ENCODE data around the gene MADD.

Gene MADD

GRCh38 chr11:47269829-47270305, at the start of gene MADD:
TSS of gene MADD (plus strand) at chr11:47270133.
- TF ChIP-seq, protein P1, sequence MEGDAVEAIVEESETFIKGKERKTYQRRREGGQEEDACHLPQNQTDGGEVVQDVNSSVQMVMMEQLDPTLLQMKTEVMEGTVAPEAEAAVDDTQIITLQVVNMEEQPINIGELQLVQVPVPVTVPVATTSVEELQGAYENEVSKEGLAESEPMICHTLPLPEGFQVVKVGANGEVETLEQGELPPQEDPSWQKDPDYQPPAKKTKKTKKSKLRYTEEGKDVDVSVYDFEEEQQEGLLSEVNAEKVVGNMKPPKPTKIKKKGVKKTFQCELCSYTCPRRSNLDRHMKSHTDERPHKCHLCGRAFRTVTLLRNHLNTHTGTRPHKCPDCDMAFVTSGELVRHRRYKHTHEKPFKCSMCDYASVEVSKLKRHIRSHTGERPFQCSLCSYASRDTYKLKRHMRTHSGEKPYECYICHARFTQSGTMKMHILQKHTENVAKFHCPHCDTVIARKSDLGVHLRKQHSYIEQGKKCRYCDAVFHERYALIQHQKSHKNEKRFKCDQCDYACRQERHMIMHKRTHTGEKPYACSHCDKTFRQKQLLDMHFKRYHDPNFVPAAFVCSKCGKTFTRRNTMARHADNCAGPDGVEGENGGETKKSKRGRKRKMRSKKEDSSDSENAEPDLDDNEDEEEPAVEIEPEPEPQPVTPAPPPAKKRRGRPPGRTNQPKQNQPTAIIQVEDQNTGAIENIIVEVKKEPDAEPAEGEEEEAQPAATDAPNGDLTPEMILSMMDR (IDR thresholded peaks at IDR 0.05; ENCODE audit: borderline replicate concordance, insufficient read depth, low read depth, low read length) = no peak
- H3K4me3 ChIP-seq (ENCODE audit: low read depth, low read length) = peak within 1 kb of the TSS; percentile 85

- TF ChIP-seq, protein P1 (IDR thresholded peaks at IDR 0.05; ENCODE audit: borderline replicate concordance, insufficient read depth, low read depth, low read length) = no peak
- H3K4me3 ChIP-seq (ENCODE audit: low read depth, low read length) = no peak overlapping the region
These were observed 49.5 kb upstream of the MADD start for GRCh38 chr11:47220401-47220821.

GRCh38 chr11:47222696-47223095, 47.2 kb upstream of the MADD start:
- H3K4me3 ChIP-seq (ENCODE audit: low read depth, low read length) = no peak overlapping the region
- TF ChIP-seq, protein P1 (IDR thresholded peaks at IDR 0.05; ENCODE audit: borderline replicate concordance, insufficient read depth, low read depth, low read length) = no peak

DNA sequence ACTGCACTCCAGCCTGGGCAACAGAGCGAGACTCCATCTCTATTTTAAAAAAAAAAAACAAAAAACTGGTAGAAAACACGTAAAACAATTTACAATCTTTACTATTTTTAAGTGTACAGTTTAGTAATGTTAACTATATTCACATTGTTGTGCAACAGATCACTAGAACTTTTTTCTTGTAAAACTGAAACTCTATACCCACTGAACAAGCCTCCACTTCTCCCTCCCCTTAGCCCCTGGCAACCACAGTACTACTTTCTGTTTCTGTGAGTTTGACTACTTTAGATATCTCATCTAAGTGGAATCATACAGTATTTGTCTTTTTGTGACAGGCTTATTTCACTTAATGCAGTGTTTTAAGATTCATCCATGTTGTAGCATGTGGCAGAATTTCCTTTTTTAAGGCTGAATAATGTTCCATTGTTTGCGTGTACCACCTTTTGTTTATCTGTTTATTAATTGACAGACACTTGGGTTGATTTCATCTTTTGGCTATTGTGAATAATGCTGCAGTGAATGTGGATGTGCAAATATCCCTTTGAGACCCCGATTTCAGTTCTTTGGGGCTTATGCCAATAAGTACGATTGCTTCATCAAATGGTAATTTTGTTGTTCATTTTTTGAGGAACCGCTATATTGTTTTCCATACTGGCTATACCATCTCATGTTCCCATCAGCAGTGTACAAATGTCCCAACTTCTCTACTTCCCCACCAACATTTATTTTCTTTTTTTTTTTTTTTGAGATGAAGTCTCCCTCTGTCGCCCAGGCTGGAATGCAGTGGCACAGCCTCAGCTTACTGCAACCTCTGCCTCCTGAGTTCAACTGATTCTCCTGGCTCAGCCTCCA, 44.2 kb upstream of the MADD start:
- no peak overlapping the region for H3K4me3 ChIP-seq (ENCODE audit: low read depth, low read length)
- TF ChIP-seq, protein P1 (IDR thresholded peaks at IDR 0.05; ENCODE audit: borderline replicate concordance, insufficient read depth, low read depth, low read length) = no peak

GRCh38 chr11:47229161-47229560, 40.8 kb upstream of the MADD start:
- TF ChIP-seq, protein P1 (IDR thresholded peaks at IDR 0.05; ENCODE audit: borderline replicate concordance, insufficient read depth, low read depth, low read length) = no peak
- H3K4me3 ChIP-seq (ENCODE audit: low read depth, low read length) = no peak overlapping the region

GRCh38 chr11:47233051-47233450, 36.9 kb upstream of the MADD start:
- TF ChIP-seq, protein P1 (IDR thresholded peaks at IDR 0.05; ENCODE audit: borderline replicate concordance, insufficient read depth, low read depth, low read length) = no peak
- no peak overlapping the region for H3K4me3 ChIP-seq (ENCODE audit: low read depth, low read length)
